Measurements from ENCODE around the gene MAP7.

GRCh38 chr6:136582711-136583471 lies 32.7 kb upstream of the MAP7 start:
- TF ChIP-seq POLR2A (IDR thresholded peaks at IDR 0.05; ENCODE audit: low read depth, low read length) (no peak), POLR2AphosphoS5 (IDR thresholded peaks at IDR 0.05; ENCODE audit: low read depth, low read length) (no peak)

Data from GM12891 (cell line).